ENCODE measurements around the gene KDELR1.

KDELR1 gene

GRCh38 chr19:48419158-48419920 is 28.0 kb upstream of the KDELR1 start:
- no peak for TF ChIP-seq CTCF (IDR thresholded peaks at IDR 0.05; ENCODE audit: low read depth, low read length)

GRCh38 chr19:48418317-48419064 is 27.1 kb upstream of the KDELR1 start:
- no peak overlapping the region for H3K4me3 ChIP-seq (ENCODE audit: low read depth, low read length)
- in situ Hi-C loops (cut with HindIII; ENCODE audit: low sequenced_read_pairs): no loop called here
- peak; percentile 35 for TF ChIP-seq CTCF (IDR thresholded peaks at IDR 0.05; ENCODE audit: low read depth, low read length)
- DNase-seq (ENCODE audit: low read depth, low spot score): peak; percentile 52

More at GRCh38 chr19:48419158-48419920, 28.0 kb upstream of the KDELR1 start:
- DNase-seq (ENCODE audit: low read depth, low spot score): peak; percentile 55
- in situ Hi-C loops (cut with HindIII; ENCODE audit: low sequenced_read_pairs): no loop called here
- no peak overlapping the region for H3K4me3 ChIP-seq (ENCODE audit: low read depth, low read length)

GRCh38 chr19:48417421-48417820 is 26.1 kb upstream of the KDELR1 start:
- TF ChIP-seq CTCF (IDR thresholded peaks at IDR 0.05; ENCODE audit: low read depth, low read length): no peak
- DNase-seq (ENCODE audit: low read depth, low spot score): no peak
- in situ Hi-C loops (cut with HindIII; ENCODE audit: low sequenced_read_pairs): no loop called here
- H3K4me3 ChIP-seq (ENCODE audit: low read depth, low read length): no peak overlapping the region

GRCh38 chr19:48415806-48416221 is 24.5 kb upstream of the KDELR1 start:
- in situ Hi-C loops (cut with HindIII; ENCODE audit: low sequenced_read_pairs): no loop called here
- TF ChIP-seq CTCF (IDR thresholded peaks at IDR 0.05; ENCODE audit: low read depth, low read length): no peak
- DNase-seq (ENCODE audit: low read depth, low spot score): no peak
- H3K4me3 ChIP-seq (ENCODE audit: low read depth, low read length): peak overlapping the region; percentile 34

- in situ Hi-C loops (cut with HindIII; ENCODE audit: low sequenced_read_pairs): no loop called here
- H3K4me3 ChIP-seq (ENCODE audit: low read depth, low read length): peak overlapping the region; percentile 34
- DNase-seq (ENCODE audit: low read depth, low spot score): peak; percentile 64
These were observed 24.0 kb upstream of the KDELR1 start for GRCh38 chr19:48415395-48415794.

More at GRCh38 chr19:48415395-48415794, 24.0 kb upstream of the KDELR1 start:
- TF ChIP-seq CTCF (IDR thresholded peaks at IDR 0.05; ENCODE audit: low read depth, low read length): no peak

Data from astrocyte of the spinal cord (primary cell).